Upper lobe of left lung (tissue), 6 donors: ENCODE results near the gene ACACA. TPM values are rescaled to one million over a fixed set of nuclear protein-coding genes. Genes with fewer than 3 reads are reported as not detected.
"Not testable (repeated sequence)": the region's sequence is repeated elsewhere in the genome, so short reads cannot be mapped to it uniquely, and the experiment has no call there.

Source experiments
- ATAC-seq, 2 donors: fragments of 200-7000 bp; cut with Tn5 transposase; one replicate each; pipeline ENCODE4 v1.9.1; 2022; ENCODE audit warnings: mild to moderate bottlenecking in 2 of 2, moderate library complexity in 2 of 2; ENCODE audit not compliant: low FRiP score in 2 of 2
- DNase-seq, 2 donors: peaks; one replicate each; pipeline ENCODE4 v3.0.0-alpha.2; 2019 to 2020
- H3K27ac ChIP-seq, 4 donors: fragments of 200-600 bp; sonication (generic); one replicate each; pipeline ENCODE4 v1.5.1; 2016 to 2019
- H3K27me3 ChIP-seq, 4 donors: fragments of 200-600 bp; sonication (generic); one replicate each; pipeline ENCODE4 v1.5.1; 2017 to 2019
- H3K36me3 ChIP-seq, 4 donors: fragments of 200-600 bp; sonication (generic); one replicate each; pipeline ENCODE4 v1.5.1; 2016 to 2019
- H3K4me1 ChIP-seq, 4 donors: fragments of 200-600 bp; sonication (generic); one replicate each; pipeline ENCODE4 v1.5.1; 2018 to 2019
- H3K4me3 ChIP-seq, 4 donors: fragments of 200-600 bp; sonication (generic); one replicate each; pipeline ENCODE4 v1.5.1; 2017 to 2019; ENCODE audit warnings: mild to moderate bottlenecking in 2 of 4, moderate library complexity in 1 of 4
- H3K9me3 ChIP-seq, 4 donors: fragments of 200-600 bp; sonication (generic); one replicate each; pipeline ENCODE4 v1.5.1; 2018 to 2019
- EP300 ChIP-seq, 4 donors: sonication (generic); formaldehyde crosslinking; IDR thresholded peaks; one replicate each; pipeline ENCODE4 v1.5.1; 2017; ENCODE audit warnings: antibody characterized with exemption in 4 of 4, control low read depth in 2 of 4
- POLR2A ChIP-seq, 4 donors: fragments of 450-650 bp; IDR thresholded peaks; one replicate each; pipeline ENCODE4 v1.5.1; 2016 to 2017; ENCODE audit warnings: antibody characterized with exemption in 4 of 4, mild to moderate bottlenecking in 2 of 4
- POLR2AphosphoS5 ChIP-seq, 2 donors: sonication (generic); formaldehyde crosslinking; IDR thresholded peaks; one replicate each; pipeline ENCODE4 v1.5.1; 2017; ENCODE audit warnings: antibody characterized with exemption in 2 of 2
- WGBS, 2 donors: methylation state at CpG; one replicate each; pipeline ENCODE4 v1.1.5; 2017 to 2018; 5-methylcytosine and 5-hydroxymethylcytosine counted together
- total RNA-seq, 6 donors: library from RNA; depleted of rRNA in 4 of 6; stranded (reverse); fragments of >200 nt in 4 of 6; gene quantifications; one replicate each; pipeline versions ENCODE4 v1.1.0 to v1.2.1, GENCODE V29; 2016 to 2021
- TF ChIP-seq, protein P1 (sequence below), 6 experiments: fragments of 450-650 bp in 4 of 6; fragments of 200-600 bp in 2 of 6; sonication (generic) in 2 of 6; IDR thresholded peaks; one replicate each; pipeline ENCODE4 v1.5.1; 2016 to 2019; ENCODE audit warnings: antibody characterized with exemption in 6 of 6
- donor health status: DM: no; HTN: no; CAD: no; lungs with moderate emphysema.
- donor health status: DM: no; HTN: yes; CAD: no; lungs with severe emphysema.

Gene ACACA
- total RNA-seq, 6 donors from 2014 or later = 55.7 to 129 (median 91.9) TPM

DNA sequence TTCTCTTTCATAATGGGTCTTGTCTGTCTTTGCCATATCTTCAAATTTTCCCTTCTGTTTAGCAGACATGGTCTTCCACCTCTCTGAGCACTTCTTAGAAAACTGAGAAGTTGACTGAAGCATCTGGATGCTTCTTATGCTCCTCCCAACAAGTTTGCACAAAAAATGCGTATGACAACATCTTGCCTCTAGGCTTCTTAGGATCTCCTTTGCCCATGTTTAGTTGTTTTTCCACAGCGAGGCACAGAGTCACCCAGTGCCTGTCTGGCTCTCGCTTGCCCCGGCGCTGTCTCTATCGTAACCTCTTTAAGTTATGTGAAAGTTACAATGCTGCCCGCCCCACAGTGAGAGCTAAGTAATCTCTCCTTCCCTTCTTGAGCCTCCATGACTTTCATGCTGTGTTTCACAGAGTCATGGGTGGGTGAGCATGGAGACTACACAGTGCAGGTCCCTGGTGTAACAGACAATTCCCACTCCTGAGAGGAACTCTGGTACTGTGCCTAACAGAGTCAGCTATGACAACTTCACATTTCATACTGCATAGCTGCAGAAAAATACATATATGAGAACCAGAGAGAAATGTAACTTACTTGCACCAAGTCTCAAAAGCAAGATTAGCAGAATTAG is 262.4 kb downstream of the ACACA start:
- DNase-seq (peak in 1 of 2 donors; percentile 5), ATAC-seq (no peak)
- Histone ChIP-seq H3K4me1 (no peaks in the 10 kb centered on the region), H3K27ac (no peak overlapping the region), H3K9me3 (no peaks in the 10 kb centered on the region), H3K4me3 (no peak overlapping the region), H3K36me3 (peaks cover 0 to 13% (median 3%) of the 10 kb centered on the region in 4 donors), H3K27me3 (no peaks in the 10 kb centered on the region)
- TF ChIP-seq EP300 (IDR thresholded peaks at IDR 0.05) (no peak), POLR2AphosphoS5 (IDR thresholded peaks at IDR 0.05) (no peak), POLR2A (IDR thresholded peaks at IDR 0.05) (no peak)
- TF ChIP-seq, protein P1, sequence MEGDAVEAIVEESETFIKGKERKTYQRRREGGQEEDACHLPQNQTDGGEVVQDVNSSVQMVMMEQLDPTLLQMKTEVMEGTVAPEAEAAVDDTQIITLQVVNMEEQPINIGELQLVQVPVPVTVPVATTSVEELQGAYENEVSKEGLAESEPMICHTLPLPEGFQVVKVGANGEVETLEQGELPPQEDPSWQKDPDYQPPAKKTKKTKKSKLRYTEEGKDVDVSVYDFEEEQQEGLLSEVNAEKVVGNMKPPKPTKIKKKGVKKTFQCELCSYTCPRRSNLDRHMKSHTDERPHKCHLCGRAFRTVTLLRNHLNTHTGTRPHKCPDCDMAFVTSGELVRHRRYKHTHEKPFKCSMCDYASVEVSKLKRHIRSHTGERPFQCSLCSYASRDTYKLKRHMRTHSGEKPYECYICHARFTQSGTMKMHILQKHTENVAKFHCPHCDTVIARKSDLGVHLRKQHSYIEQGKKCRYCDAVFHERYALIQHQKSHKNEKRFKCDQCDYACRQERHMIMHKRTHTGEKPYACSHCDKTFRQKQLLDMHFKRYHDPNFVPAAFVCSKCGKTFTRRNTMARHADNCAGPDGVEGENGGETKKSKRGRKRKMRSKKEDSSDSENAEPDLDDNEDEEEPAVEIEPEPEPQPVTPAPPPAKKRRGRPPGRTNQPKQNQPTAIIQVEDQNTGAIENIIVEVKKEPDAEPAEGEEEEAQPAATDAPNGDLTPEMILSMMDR (IDR thresholded peaks at IDR 0.05) = no peak
- 96 to 98% methylated on average over 7 of the region's 7 CpGs for WGBS, 2 donors

DNA sequence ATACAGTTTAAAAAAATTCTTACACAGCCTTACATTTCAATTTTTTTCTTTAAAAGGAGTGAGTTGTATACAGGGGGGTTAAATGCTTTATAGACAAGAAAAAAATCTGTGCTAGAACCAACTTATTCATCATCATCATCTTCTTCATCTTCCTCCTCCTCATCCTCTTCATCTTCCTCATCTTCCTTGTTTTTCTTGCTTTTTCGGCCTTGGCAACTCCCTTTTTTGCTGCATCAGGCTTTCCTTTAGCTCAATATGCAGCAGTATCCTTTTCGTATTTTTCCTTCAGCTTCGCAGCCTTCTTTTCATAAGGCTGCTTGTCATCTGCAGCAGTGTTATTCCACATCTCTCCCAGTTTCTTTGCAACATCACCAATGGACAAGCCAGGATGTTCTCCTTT is 263.1 kb downstream of the ACACA start:
- H3K4me1 ChIP-seq, H3K27ac ChIP-seq, H3K27me3 ChIP-seq, ATAC-seq, H3K4me3 ChIP-seq, DNase-seq, H3K9me3 ChIP-seq: not testable (repeated sequence)
- peaks cover 0 to 13% (median 4%) of the 10 kb centered on the region in 4 donors for H3K36me3 ChIP-seq
- 97 to 99% methylated on average over 3 of the region's 3 CpGs for WGBS, 2 donors

GRCh38 chr17:37142294-37142896 is 264.2 kb downstream of the ACACA start:
- H3K27me3 ChIP-seq = no peaks in the 10 kb centered on the region
- no peak overlapping the region for H3K27ac ChIP-seq
- no peaks in the 10 kb centered on the region for H3K9me3 ChIP-seq
- peaks cover 0 to 13% (median 4%) of the 10 kb centered on the region in 4 donors for H3K36me3 ChIP-seq
- DNase-seq (no peak), ATAC-seq (no peak)
- TF ChIP-seq, protein P1 (IDR thresholded peaks at IDR 0.05) = no peak
- no peak for TF ChIP-seq POLR2A (IDR thresholded peaks at IDR 0.05)
- no peak for TF ChIP-seq POLR2AphosphoS5 (IDR thresholded peaks at IDR 0.05)
- no peak for TF ChIP-seq EP300 (IDR thresholded peaks at IDR 0.05)
- no peak overlapping the region for H3K4me3 ChIP-seq
- H3K4me1 ChIP-seq = no peaks in the 10 kb centered on the region
- WGBS, 2 donors = 95% methylated on average over 5 of the region's 5 CpGs

DNA sequence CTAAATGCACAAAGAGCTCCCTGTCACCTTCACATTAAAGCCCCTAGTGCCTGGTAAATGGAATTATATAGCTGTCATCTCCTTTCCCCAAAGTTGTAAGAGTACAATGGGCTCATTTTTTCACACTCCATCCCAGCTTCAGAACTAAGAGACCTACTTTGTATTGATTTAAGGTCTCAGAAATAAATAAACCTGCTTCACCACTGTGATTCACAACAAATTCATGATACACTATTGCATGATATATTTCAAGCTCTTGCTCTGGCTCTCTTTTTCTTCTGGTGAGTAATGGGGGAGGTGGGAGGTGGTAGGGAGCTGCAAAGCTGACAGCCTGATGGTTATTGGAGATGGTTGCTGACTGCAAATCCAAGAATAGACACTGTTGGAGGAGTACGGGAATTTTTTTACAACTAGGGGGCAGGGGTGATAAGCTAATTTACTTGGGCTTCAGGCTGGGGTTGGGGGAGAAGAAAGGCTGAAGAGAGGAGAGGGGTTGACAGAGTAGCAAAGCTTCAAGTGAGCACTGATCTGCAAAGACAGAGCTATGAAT is 268.0 kb downstream of the ACACA start:
- Histone ChIP-seq H3K4me3 (no peak overlapping the region), H3K36me3 (peaks cover 0 to 11% (median 2%) of the 10 kb centered on the region in 4 donors), H3K27ac (no peak overlapping the region), H3K9me3 (no peaks in the 10 kb centered on the region), H3K4me1 (no peaks in the 10 kb centered on the region), H3K27me3 (no peaks in the 10 kb centered on the region)
- DNase-seq = no peak
- TF ChIP-seq POLR2AphosphoS5 (IDR thresholded peaks at IDR 0.05) (no peak), EP300 (IDR thresholded peaks at IDR 0.05) (no peak), POLR2A (IDR thresholded peaks at IDR 0.05) (no peak)
- TF ChIP-seq, protein P1 (IDR thresholded peaks at IDR 0.05) = no peak
- no peak for ATAC-seq
- 80 to 92% methylated on average over 1 of the region's 1 CpG for WGBS, 2 donors

DNA sequence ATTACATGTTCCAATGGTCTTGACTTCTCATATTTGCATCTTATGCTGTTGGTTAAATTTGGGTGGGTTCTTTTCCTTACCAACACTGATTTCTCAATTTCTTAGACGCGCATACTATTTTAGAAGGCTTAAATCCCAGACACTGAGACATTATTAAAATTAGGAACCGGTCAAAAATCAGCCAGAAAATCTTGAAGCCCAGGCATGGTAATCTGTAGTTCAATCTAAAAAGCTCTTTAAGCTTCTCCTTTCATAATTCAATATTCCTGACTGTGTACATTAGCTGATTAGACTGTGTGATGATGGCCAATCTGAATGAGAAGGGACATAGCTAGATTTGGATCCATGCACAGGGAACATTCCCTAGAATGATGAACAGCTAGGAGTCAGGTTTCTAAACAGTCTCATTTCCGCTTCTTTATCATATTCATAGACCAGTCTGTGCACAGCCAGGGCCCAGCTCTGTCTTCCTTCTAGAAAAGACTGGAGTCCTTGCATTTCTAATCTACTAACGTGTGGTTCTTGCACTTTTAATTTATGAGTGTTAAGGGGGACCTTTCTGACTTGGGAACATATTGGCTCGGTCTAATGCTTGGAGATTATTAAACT is 268.6 kb downstream of the ACACA start:
- WGBS, 2 donors = 93 to 95% methylated on average over 6 of the region's 6 CpGs
- H3K27me3 ChIP-seq = no peaks in the 10 kb centered on the region
- TF ChIP-seq, protein P1 (IDR thresholded peaks at IDR 0.05) = no peak
- TF ChIP-seq POLR2AphosphoS5 (IDR thresholded peaks at IDR 0.05) (no peak), EP300 (IDR thresholded peaks at IDR 0.05) (no peak), POLR2A (IDR thresholded peaks at IDR 0.05) (no peak)
- ATAC-seq (no peak), DNase-seq (no peak)
- H3K36me3 ChIP-seq = peaks cover 0 to 11% (median 2%) of the 10 kb centered on the region in 4 donors
- H3K9me3 ChIP-seq = no peaks in the 10 kb centered on the region
- no peaks in the 10 kb centered on the region for H3K4me1 ChIP-seq
- no peak overlapping the region for H3K4me3 ChIP-seq
- H3K27ac ChIP-seq = no peak overlapping the region
